Endothelial cell of umbilical vein (primary cell): ENCODE measurements around the gene PLD2. TPM values are rescaled to one million over a fixed set of nuclear protein-coding genes. Genes with fewer than 3 reads are reported as not detected.

Experiments
- BruUV-seq: library from RNA; stranded (reverse); fragments of 400-500 nt; replicated peaks from 2 replicates; lab custom pipeline; 2021; lab: Mats Ljungman, UMichigan
- CTCF ChIA-PET: fragments of 300-600, 350-600 bp; sonication (Branson Sonifier 250); formaldehyde crosslinking; loops from one replicate; lab custom pipeline; 2021; ENCODE audit warnings: antibody characterized with exemption, inconsistent platforms; lab: Charles Lee
- POLR2A ChIA-PET: fragments of 300-600, 350-600 bp; sonication (Branson Sonifier 250); formaldehyde crosslinking; loops from one replicate; lab custom pipeline; 2021; ENCODE audit warnings: antibody characterized with exemption, inconsistent platforms; lab: Charles Lee
- DNase-seq: peaks from one replicate; pipeline ENCODE4 v3.0.0-alpha.2; 2011; ENCODE audit warnings: low read depth, low spot score
- FAIRE-seq: peaks from 2 replicates; lab custom pipeline; 2011; peaks lifted over from hg19 to GRCh38; lab: Jason Lieb, UNC
- H2AFZ ChIP-seq: 2 replicates; pipeline ENCODE4 v1.6.0; 2012; ENCODE audit warnings: low read depth, low read length, control low read depth, inconsistent platforms
- H3K27ac ChIP-seq: 2 replicates; pipeline ENCODE4 v1.5.1; 2011; ENCODE audit warnings: low read depth, mild to moderate bottlenecking, control low read depth, low read length, moderate library complexity; ENCODE audit not compliant: insufficient read depth
- H3K27me3 ChIP-seq, 2 experiments: 2 replicates each; pipeline versions ENCODE4 v1.6.0 to v1.6.1; 2011; ENCODE audit warnings: low read length in 2 of 2, mixed read lengths in 1 of 2; ENCODE audit not compliant: control insufficient read depth in 2 of 2, insufficient read depth in 2 of 2
- H3K36me3 ChIP-seq, 2 experiments: 2 replicates in 1 of 2; 3 replicates in 1 of 2; pipeline ENCODE4 v1.5.1; 2011; ENCODE audit warnings: low read length in 2 of 2, mild to moderate bottlenecking in 1 of 2, moderate library complexity in 1 of 2; ENCODE audit not compliant: control insufficient read depth in 2 of 2, insufficient read depth in 2 of 2; ENCODE audit errors: extremely low read depth in 1 of 2
- H3K4me1 ChIP-seq: 3 replicates; pipeline ENCODE4 v1.5.1; 2011; ENCODE audit warnings: mild to moderate bottlenecking, low read length; ENCODE audit not compliant: control insufficient read depth, insufficient read depth; ENCODE audit errors: extremely low read depth
- H3K4me2 ChIP-seq: 2 replicates; pipeline ENCODE4 v1.6.1; 2011; ENCODE audit warnings: low read length, control low read depth, mixed read lengths; ENCODE audit not compliant: insufficient read depth
- H3K4me3 ChIP-seq, 3 experiments: fragments of 200-600 bp in 1 of 3; sonication (generic), shearing (Covaris generic) in 1 of 3; replicated peaks in 1 of 3; 2 replicates each; pipeline ENCODE4 v1.5.1; 2011 to 2016; ENCODE audit warnings: control low read depth in 3 of 3, low read length in 3 of 3, mild to moderate bottlenecking in 2 of 3, inconsistent platforms in 1 of 3, low read depth in 1 of 3, moderate library complexity in 1 of 3; ENCODE audit not compliant: insufficient read depth in 1 of 3
- H3K79me2 ChIP-seq: 2 replicates; pipeline ENCODE4 v1.6.0; 2012; ENCODE audit warnings: low read length, inconsistent platforms; ENCODE audit not compliant: control insufficient read depth, insufficient read depth
- H3K9ac ChIP-seq: replicated peaks from 2 replicates; pipeline ENCODE3; 2011; ENCODE audit warnings: low read length, control low read depth; ENCODE audit not compliant: insufficient read depth; ENCODE audit errors: extremely low read depth
- H3K9me1 ChIP-seq: replicated peaks from 3 replicates; pipeline ENCODE4 v1.6.0; 2011; ENCODE audit warnings: mild to moderate bottlenecking, low read length; ENCODE audit not compliant: control insufficient read depth, insufficient read depth; ENCODE audit errors: extremely low read depth
- H3K9me3 ChIP-seq: replicated peaks from 2 replicates; pipeline ENCODE4 v1.5.1; 2012; ENCODE audit warnings: low read length, inconsistent platforms; ENCODE audit not compliant: control insufficient read depth, insufficient read depth
- H4K20me1 ChIP-seq: replicated peaks from 2 replicates; pipeline ENCODE3; 2011; ENCODE audit warnings: mild to moderate bottlenecking, low read length; ENCODE audit not compliant: control insufficient read depth, insufficient read depth; ENCODE audit errors: extremely low read depth
- CTCF ChIP-seq, 2 donors: IDR thresholded peaks; 1 replicate in 1 of 2; 2 replicates in 1 of 2; pipeline ENCODE4 v1.5.1; 2011; ENCODE audit warnings: low read length in 2 of 2, mild to moderate bottlenecking in 2 of 2, moderate library complexity in 2 of 2, control low read depth in 1 of 2, inconsistent platforms in 1 of 2, low read depth in 1 of 2; ENCODE audit not compliant: insufficient read depth in 1 of 2; ENCODE audit errors: extremely low read depth in 1 of 2
- EZH2 ChIP-seq: IDR thresholded peaks from 2 replicates; pipeline ENCODE4 v1.6.1; 2012; ENCODE audit warnings: borderline replicate concordance, low read depth, mild to moderate bottlenecking, moderate library complexity, low read length, inconsistent platforms; ENCODE audit not compliant: severe bottlenecking
- FOS ChIP-seq: IDR thresholded peaks from 2 replicates; pipeline ENCODE4 v1.6.1; 2011; ENCODE audit warnings: mild to moderate bottlenecking, low read length, moderate library complexity, borderline replicate concordance; ENCODE audit not compliant: insufficient read depth
- GATA2 ChIP-seq: IDR thresholded peaks from 2 replicates; pipeline ENCODE4 v1.7.0; 2011; ENCODE audit warnings: low read depth, mild to moderate bottlenecking, moderate library complexity, mixed read lengths, low read length; ENCODE audit not compliant: insufficient read length, insufficient read depth
- JUN ChIP-seq: IDR thresholded peaks from 2 replicates; pipeline ENCODE4 v1.6.1; 2011; ENCODE audit warnings: borderline replicate concordance, low read depth; ENCODE audit not compliant: insufficient read length, insufficient read depth
- MAX ChIP-seq: IDR thresholded peaks from 2 replicates; pipeline ENCODE4 v1.6.1; 2011; ENCODE audit not compliant: insufficient read depth, insufficient read length
- MYC ChIP-seq: IDR thresholded peaks from one replicate; pipeline ENCODE4 v1.6.1; 2011; ENCODE audit warnings: mild to moderate bottlenecking, low read depth, low read length
- POLR2A ChIP-seq: IDR thresholded peaks from 2 replicates; pipeline ENCODE4 v1.6.1; 2012; ENCODE audit warnings: low read depth, mild to moderate bottlenecking, control low read depth, low read length
- POLR2AphosphoS5 ChIP-seq: IDR thresholded peaks from 2 replicates; pipeline ENCODE4 v1.6.1; 2012; ENCODE audit warnings: low read depth, mild to moderate bottlenecking, control low read depth, low read length, moderate library complexity; ENCODE audit not compliant: insufficient read depth
- dilution Hi-C: fragments of 300-500 bp; cut with MboI; formaldehyde crosslinking; loops from one replicate; pipeline ENCODE4 v1.15.0; 2019; ENCODE audit warnings: low sequenced_read_pairs; ENCODE audit not compliant: extremely low pct_ligation_motif_present
- intact Hi-C: fragments of 100-400 bp; cut with micrococcal nuclease; formaldehyde crosslinking; loops from one replicate; pipeline ENCODE4 v1.10.0; 2022
- polyA plus RNA-seq, 4 experiments: library from polyadenylated mRNA; depleted of rRNA in 3 of 4; stranded (reverse) in 3 of 4; unstranded in 1 of 4; fragments of >200 nt; gene quantifications; 2 replicates each; pipeline versions ENCODE4 v1.2.1 to v1.2.3, GENCODE V29; 2011 to 2012; ENCODE audit warnings: missing spikeins in 1 of 4
- total RNA-seq: library from RNA; stranded (reverse); gene quantifications from 2 replicates; pipeline ENCODE4 v1.2.3, GENCODE V29; 2021

Gene PLD2
- total and polyA plus RNA-seq, 2 donors (not counting 3 experiments of a cell fraction or from before 2014, with no cell fraction given), result 52.3 to 54.7 TPM

GRCh38 chr17:4852567-4853207, 45.7 kb downstream of the PLD2 start:
- Histone ChIP-seq H3K79me2 (peaks cover 18% of the 10 kb centered on the region), H3K27me3 (no peaks in the 10 kb centered on the region), H3K27ac (no peak overlapping the region), H3K9me3 (no peaks in the 10 kb centered on the region), H3K4me3 (no peak overlapping the region), H3K9me1 (no peaks in the 10 kb centered on the region), H3K36me3 (no peaks in the 10 kb centered on the region), H4K20me1 (no peaks in the 10 kb centered on the region), H2AFZ (no peak overlapping the region), H3K4me2 (no peak overlapping the region), H3K9ac (no peak overlapping the region), H3K4me1 (peaks cover 21% of the 10 kb centered on the region)
- TF ChIP-seq JUN (no peak), MYC (no peak), MAX (no peak), POLR2AphosphoS5 (no peak), FOS (no peak), EZH2 (no peak), GATA2 (no peak), POLR2A (no peak), CTCF (IDR thresholded peaks at IDR 0.05; ENCODE audit: extremely low read depth in 1 of 2, insufficient read depth in 1 of 2, low read depth in 1 of 2, low read length in 2 of 2) (no peak)
- BruUV-seq, result no TSS peak
- DNase-seq (peak; percentile 51), FAIRE-seq (no peak)
- ChIA-PET POLR2A (no interaction called here), CTCF (interaction anchor here (1.0 kb wide), 1 partner anchor 15 kb away, joined by 3 read pairs; no protein-coding TSS in a partner anchor)
- intact Hi-C loops, result no loop called here
- dilution Hi-C loops, result no loop called here
